HG03175 (cell line): ENCODE data around the gene TANGO6.
"Not testable (repeated sequence)": the region's sequence is repeated elsewhere in the genome, so short reads cannot be mapped to it uniquely, and the experiment has no call there.

ENCODE experiments used
- ATAC-seq: cut with Tn5 transposase; IDR thresholded peaks from one replicate; pipeline ENCODE4 v1.9.1; 2021; ENCODE audit warnings: mild to moderate bottlenecking, moderate library complexity; ENCODE audit not compliant: unreplicated experiment

Gene TANGO6

GRCh38 chr16:68960910-68961309 lies 117.6 kb downstream of the TANGO6 start:
- no peak for ATAC-seq

- ATAC-seq = no peak
These were observed 118.6 kb downstream of the TANGO6 start for GRCh38 chr16:68961778-68962402.

- no peak for ATAC-seq
These were observed 126.0 kb downstream of the TANGO6 start for GRCh38 chr16:68969338-68969737.

DNA sequence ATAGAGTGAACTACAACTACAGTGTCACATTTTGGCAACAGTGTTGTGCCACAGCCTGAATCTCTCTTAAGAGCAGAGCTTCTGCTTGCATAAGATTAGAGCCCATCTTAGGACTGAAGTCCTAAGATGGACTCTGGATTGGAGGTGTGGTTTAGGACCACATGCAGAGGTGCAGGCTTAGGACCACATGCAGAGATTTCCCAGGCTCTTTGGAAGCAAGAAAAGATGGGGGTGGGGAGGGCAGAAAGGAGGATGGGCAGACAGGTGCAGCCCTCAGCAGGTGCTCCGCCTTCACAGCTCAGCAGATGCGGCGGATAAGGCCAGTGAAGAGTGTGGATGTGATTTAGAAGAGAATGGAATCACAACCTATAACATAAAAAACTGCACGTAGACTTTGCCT lies 128.7 kb downstream of the TANGO6 start:
- ATAC-seq = no peak

DNA sequence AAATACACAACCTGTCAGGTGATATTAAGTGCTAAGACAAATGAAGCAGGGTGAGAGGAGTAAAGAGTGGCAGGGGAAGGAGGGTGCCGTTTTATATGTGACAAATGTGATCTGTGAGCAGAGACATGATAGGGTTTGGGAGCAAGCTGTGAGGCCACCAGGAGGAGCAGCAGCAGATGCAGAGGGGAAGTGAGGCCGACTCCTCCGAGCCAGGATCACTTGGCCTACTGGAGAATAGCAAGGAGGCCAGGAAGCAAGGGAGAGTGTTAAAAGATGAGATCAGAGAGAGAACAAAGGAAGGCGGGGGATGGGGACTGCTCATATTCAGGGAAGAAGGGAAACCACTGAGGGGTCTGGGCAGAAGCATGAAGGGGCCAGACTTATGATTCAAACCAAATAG lies 129.4 kb downstream of the TANGO6 start:
- no peak for ATAC-seq

DNA sequence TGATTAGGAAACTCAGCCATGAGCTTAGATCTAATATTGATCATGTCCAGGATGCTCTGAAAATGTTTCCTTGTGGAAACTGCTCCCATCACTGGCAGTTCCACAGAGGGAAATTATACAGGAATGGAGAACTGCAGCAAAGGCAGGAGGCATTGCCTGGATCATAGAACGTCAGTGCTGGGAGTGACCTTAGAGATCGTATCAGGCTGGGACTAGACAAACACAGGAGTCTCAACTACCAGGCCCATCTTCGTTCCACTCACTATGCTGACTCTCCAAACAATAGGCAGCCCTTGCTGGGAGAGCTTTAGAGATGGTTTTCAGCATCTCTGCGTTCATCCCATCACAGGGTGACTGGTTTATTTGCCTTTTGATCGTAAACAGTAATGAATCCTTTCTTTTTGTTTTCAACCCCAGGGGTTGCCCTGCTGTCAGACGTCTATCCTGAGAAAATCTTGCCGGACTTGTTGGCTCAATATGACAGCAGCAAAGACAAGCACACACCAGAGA lies 130.3 kb downstream of the TANGO6 start:
- no peak for ATAC-seq

- no peak for ATAC-seq
These were observed 135.1 kb downstream of the TANGO6 start for GRCh38 chr16:68978303-68978954.

- ATAC-seq = no peak
These were observed 137.5 kb downstream of the TANGO6 start for GRCh38 chr16:68980695-68981315.

- no peak for ATAC-seq
These were observed 138.6 kb downstream of the TANGO6 start for GRCh38 chr16:68981971-68982370.

DNA sequence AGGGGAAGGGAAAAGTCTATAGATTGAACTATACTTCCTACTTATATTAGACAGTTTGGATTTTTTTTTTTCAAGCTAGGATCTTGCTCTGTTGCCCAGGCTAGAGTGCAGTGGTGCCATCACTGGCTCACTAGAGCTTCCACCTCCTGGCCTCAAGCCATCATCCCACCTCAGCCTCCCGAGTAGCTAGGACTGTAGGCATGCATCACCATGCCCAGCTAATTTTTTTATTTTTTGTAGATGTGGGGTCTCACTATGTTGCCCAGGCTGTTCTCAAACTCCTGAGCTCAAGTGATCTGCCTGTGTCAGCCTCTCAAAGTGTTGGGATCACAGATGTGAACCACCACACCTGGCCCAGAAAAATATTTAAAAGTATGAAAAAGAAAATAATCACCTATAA lies 141.1 kb downstream of the TANGO6 start:
- ATAC-seq = no peak

GRCh38 chr16:68985268-68985667 lies 141.9 kb downstream of the TANGO6 start:
- ATAC-seq = no peak

- no peak for ATAC-seq
These were observed 142.5 kb downstream of the TANGO6 start for GRCh38 chr16:68985855-68986254.

- no peak for ATAC-seq
These were observed 144.6 kb downstream of the TANGO6 start for GRCh38 chr16:68987734-68988457.

GRCh38 chr16:68990172-68990845 lies 147.0 kb downstream of the TANGO6 start:
- ATAC-seq = not testable (repeated sequence)

GRCh38 chr16:68991075-68991474 lies 147.7 kb downstream of the TANGO6 start:
- ATAC-seq = no peak

DNA sequence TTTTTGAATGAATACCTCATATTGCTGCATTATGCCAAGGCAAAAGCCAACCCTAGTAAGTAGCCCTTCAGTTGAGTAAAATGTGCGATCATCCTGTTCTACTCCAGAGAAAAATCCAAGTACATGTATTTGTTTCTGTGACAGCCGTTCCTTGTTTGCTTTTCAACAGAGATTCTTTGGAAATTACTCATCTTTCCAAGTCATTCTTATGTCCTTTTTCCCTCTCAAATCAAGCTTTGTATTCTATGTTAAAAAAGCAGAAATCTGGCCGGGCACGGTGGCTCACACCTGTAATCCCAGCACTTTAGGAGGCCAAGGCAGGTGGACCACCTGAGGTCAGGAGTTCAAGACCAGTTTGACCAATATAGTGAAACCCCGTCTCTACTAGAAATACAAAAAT lies 149.2 kb downstream of the TANGO6 start:
- no peak for ATAC-seq

- no peak for ATAC-seq
These were observed 150.1 kb downstream of the TANGO6 start for GRCh38 chr16:68993456-68993855.

DNA sequence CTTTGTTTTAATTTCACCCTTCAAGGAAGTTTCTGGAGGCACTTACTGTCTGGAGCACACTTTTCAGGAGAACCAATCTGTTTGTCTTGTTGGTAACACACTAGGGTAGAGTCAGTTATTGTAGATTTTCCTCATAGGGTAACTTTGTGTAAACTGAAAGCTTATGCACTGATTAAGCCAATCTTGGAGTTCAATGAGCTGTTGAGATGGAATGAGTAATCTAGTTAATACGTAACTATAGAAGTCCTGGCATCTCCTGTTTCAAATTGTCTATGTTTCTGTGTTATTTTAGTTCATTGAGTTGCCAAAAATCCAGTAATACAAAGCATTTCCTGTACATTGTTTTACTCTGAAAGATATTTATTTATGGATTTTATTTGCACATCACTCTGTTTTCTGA lies 150.6 kb downstream of the TANGO6 start:
- no peak for ATAC-seq

- no peak for ATAC-seq
These were observed 151.0 kb downstream of the TANGO6 start for GRCh38 chr16:68994324-68994723.

DNA sequence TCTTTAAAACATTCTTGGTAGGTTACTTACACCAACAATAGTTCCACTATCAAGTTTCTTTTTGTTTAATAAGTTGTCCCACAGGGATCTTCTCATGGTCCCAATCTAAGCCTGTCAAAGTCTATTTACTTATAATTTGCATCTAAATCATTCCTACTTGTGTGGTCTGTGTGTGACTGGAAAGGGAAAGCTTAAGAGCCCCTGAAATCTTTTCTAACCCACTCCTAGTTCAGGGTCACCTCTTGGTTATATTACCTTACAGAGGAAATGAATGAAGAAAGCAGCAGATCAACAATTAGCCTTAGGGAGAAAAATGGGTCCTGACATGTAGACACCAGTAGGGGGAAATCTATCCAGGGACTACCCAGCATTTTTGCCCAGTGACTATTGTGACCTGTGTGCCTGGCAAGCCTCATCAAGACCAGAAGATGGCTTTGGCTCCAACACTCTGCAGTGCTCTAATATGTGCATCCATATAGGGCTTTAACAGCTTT lies 151.7 kb downstream of the TANGO6 start:
- ATAC-seq = no peak

GRCh38 chr16:68997564-68997963 lies 154.2 kb downstream of the TANGO6 start:
- no peak for ATAC-seq
